HG03159 (cell line): ENCODE data around the gene PFKP.
A peak's percentile ranks its signal among the peaks of the same experiment; 100 is the strongest.

Source experiments
- ATAC-seq: cut with Tn5 transposase; IDR thresholded peaks from one replicate; pipeline ENCODE4 v1.9.1; 2021; ENCODE audit warnings: mild to moderate bottlenecking, moderate library complexity; ENCODE audit not compliant: unreplicated experiment

Gene PFKP

DNA sequence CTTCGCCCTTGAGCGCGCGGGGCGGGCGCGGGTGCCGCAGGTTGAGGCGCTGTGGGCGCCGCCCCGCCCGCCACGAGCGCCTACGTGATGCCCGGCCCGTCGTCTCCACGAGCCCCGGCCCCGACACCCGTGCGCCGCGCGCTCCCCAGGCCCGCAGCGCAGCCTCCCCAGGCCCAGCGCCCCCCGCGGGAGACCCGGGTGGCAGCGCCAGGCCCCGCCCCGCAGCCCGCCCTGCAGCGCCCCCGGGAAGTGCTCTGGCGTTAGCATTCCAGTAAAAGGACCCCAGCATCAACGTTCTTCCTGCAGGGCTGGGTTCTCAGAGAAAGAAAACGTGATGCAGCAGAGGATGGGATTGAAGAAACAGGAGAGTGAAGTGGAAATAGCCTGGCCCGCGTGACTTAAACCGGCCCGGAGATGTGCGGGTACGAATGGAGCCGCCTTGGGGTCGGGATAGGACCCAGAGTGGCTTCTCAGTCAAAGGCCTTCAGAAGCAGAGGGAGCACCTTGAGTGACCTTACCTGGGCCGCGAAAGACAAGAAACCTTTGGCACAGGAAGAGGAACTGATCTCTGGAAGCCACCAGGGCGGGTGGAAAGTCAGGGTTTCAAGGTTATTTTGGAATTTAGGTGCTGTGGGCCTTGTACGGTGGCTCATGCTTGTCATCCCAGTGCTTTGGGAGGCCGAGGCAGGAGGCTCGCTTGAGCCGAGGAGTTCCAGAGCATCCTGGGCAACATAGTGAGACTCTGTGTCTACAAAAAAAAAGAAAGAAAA lies 1.8 kb downstream of the PFKP start:
- ATAC-seq = peak; percentile 35

DNA sequence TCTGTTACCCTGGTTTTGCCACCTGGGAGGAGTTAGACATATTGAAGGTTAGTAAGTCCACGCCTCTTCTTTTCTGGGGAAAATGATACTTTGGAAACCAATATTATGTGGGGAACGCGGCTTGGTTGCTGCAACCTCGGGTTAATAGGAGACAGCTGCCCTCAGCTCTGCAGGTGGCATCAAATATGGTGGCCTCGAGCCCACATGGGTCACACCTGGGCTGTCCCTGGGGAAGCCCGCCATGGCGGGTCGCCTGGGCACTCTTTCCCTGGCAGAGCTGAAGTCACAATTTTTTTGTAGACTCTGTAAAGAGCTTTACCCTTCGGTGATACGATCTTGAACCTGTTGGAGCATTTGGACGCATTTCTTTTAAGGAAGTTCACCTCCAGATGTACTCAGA lies 2.5 kb downstream of the PFKP start:
- no peak for ATAC-seq

DNA sequence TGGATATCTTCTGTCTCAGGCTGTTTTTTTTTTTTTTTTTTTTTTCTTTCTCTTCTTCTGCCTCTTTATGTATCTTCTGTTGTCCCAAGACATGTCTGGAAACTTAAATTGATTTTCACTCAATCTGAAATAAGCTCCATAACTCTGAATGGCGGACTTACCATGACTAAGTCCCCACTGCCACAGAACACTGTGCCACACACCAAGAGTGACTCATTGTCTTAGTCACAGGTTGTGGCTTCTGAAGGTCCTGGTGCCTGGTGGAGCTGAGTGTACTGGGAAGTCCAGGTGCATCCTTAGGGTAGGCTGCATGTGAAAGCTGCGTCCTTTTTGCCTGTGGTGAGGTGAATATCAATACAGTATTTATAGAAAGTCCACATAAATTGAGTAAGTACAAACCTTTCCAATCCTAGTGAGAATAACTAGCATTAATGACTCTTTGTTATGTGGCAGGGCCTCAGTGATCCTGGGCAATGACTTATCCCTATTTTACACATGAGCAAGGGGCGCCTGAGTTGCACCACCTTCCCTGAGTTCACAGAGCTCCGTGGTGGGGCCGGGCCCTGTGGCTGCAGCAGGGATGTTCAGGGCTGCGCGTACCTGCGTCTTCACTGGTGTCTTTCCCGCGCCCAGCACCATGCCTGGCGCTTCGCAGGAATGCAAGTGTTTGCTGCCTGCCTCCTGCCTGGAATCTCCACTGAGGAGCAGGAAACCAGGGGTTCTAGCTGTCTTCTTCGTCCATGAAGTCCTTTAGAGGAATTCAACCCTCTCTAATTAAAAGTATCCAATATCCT lies 4.3 kb downstream of the PFKP start:
- no peak for ATAC-seq

DNA sequence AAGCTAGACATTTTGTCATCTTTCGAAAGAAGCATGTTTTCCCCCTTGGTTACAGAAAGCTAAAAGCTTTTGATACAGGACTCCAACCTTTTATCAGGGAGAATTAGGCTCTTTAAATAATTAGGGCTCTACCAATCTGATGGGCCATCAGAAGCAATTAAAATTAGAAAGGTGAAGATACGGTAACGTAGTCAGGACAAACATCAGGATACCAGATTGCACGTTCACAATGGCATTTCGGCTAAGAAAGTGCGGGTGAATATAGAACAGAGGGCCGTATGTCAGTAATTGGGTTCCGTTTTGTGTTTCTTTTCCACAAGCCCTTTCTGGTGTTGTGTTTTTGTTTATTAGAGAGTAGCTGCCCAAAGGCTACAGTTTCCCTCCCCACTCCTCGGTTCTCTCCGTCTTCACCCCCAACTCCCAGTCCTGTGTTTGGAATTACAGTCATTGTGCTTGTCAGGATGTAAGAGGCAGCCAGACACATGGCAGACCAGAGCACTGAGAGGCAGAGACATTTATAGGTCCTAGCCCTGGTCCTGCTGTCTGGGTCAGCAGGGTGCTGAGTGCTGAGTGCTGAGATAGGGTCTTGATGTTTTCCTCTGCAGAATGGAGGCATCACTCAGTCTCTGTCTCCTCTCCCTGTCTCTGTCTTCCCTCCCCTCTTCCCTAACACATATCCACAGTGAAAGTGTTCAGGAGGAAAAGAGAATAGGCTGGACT lies 5.5 kb downstream of the PFKP start:
- ATAC-seq = no peak

DNA sequence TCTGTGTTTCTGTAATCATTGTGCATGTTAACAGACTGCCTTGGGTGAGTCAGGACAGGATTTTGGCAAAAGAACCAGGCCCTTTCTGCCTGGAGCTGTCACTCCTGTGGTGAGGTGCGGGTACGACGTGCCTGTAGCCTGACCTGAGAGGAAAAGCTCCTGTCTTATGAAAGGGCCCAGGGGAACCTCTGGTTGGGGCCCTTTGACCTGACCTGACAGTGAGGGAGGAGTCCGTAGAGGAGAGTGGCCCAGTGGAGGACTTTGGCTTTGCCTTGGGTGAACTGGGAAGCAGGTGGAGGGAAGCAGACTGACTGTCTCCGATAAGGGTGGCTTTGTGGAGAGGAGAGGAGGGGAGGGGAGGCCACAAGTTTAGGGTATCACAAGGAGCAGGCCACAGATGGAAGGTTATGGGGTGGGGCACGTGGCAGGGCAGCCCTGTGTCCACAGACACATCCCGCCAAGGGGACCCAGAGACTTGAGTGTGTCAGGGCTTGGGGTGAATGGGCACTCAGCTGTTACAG lies 6.9 kb downstream of the PFKP start:
- no peak for ATAC-seq

DNA sequence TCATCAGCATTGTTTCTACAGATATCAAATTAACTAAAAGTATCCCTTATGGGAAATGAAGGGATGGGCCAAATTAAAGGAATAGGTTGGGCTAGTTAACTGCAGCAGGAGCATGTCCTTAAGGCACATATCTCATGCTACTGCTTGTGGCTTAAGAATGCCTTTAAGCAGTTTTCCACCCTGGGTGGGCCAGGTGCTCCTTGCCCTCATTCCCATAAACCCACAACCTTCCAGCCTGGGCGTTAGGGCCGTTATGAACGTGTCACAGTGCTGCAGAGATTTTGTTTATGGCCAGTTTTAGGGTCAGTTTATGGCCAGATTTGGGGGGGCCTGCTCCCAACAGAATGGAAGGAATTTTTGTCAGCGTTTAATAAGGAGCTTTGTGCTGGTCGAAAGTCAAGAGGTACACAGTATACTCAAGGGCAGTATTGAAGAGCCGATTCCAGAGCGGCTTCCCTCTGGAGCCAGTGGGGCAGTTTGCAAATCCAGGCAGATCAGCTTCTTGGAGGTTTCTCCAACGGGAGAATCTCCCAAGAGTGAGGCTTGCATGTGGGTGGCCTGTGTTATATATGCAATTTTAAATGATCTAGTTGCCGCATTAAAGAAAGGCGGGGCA lies 7.7 kb downstream of the PFKP start:
- no peak for ATAC-seq

DNA sequence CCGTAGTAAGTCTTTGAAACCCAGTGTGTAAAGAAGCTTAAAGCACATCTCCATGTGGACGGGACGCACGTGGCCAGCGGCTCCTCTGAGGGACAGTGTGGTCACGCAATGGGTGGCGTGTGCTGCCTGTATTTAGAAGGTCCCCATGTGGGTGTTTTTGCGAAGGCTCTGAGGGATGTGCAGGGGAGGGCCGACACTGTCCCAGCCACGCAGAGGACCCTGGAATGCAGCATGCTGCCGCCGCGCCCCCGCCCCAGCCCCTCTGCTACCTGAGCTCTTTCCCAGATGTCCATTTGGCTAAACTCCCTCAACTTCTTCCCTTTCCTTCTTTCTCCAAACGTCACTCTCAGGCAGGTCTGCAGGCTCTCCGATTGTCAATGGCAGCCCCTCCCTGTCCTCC lies 8.8 kb downstream of the PFKP start:
- no peak for ATAC-seq

DNA sequence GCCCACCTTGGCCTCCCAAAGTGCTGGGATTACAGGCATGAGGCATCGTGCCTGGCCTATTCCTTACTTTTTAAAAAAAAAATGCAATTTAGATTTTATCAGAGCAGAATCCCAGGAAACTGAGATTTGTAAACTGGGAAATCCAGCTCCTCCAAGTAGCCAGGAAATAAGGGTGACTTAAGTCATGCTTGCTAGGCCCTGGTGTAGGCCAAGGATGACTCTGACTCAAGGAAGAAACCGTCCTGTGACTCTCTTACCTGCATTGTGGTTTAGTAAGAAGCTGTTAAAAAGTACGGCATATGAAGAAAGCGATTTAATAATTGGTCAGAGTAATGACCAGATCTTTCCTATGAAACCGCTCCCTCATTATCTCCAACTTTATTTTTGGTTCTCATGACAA lies 10.2 kb downstream of the PFKP start:
- ATAC-seq = no peak

DNA sequence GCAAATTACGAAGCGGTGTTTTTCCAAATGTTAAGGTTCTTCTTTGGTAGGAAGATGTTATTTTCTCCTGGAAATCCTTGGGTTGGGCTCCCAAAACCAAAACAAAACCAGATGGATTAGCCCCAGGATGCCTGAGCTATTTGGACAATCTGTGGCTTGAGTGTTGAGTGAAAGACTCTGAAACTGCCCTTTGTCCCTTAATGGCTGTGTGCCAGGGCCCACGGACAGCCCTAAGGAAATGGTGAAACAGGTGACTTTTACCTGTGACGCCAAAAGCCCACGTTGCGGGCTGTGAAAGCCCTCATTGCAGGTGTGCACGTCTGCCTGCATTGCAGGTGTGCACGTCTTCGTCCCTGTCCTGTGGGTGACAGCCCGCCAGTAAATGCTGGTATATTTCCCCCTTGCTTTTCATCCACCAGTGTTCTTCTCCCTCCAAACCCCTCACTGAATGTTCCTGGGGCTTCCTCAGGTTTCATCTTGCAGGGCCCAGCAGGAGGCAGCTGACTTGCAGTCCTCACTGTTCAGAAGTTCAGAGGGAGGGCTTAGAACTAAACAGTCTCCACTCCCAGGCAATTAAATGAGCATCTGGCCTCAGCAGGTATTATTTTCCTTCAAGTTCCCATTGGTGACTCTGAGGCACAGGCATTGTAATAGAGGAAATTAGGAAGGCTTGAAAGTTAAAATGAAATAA lies 10.7 kb downstream of the PFKP start:
- no peak for ATAC-seq

DNA sequence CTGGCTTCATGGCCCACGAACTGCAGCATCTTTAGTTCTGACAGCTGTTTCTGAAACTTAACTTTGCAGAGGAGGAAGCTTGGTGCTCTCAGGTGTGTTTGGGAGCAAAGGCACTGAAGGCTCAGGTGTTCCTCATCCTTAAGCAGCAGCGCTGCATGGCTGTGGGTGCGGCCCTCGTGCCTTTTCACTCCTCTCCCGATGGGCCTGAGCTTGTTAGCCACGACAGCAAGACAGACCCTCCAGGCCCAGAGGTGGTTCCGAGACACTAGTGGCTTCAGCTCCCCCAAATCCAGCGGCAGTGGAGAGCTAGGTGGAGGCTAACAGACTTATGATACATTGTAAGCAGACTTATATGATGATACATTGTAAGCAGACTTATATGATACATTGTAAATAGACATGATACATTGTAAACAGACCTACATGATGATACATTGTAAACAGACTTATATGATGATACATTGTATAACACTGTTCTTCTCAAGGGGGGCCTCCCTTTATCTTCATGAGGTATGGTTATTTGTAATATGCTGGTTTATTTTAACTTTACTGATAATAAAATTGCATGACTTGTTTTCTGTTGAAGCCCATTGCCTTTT lies 14.1 kb downstream of the PFKP start:
- ATAC-seq = no peak

DNA sequence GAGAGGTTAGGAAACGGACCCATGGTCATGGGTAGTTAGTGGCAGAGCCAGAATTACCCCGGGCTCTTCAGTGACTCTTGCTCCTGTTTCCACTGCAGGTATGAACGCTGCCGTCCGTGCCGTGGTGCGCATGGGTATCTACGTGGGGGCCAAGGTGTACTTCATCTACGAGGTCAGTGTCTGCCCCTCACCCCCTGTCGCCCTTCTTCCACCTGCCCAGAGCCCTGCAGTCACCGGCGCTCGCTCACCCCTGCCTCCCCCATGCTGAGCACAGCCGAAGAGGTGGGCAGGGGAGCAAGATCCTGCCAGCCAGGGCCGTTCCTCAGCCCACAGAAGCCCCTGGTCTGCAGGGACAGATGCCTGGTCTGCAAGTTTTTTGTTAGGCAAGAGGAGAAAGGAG lies 14.9 kb downstream of the PFKP start:
- ATAC-seq = no peak

DNA sequence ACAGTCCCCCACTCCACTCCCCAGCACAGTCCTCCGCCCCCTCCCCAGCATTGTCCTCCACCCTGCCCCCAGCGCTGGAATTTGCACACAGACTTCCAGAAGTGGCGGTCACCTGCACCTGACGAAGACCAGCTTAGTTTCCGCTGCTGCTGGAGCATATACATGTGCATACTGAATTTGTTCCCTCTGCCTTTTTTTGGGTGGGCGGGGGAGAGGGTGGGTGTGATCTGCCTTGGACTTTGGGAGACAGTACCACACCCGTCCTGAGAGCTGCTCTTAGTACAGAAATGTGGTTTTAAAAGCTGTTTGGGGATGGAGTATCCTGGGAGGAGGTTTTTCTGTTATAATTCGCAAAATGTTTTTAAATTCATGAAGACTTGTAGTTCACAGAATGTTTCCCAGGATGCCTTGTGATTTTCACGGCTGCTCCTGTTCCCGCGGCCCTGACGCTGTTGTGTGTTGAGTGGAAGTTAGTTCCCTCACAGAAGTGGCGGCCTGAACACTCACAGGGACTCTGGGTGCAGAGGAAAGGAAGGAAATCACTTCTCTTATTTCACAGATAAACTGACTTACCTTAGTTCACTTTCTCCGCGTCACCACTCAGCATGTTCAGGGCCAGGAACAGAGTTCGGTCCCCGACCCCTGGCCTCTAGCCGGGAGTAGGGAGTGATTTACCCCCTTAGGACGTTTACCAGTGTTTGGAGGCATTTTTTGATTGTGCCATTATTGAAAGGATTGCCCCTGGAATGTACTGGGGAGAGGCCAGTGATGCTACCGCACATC lies 18.6 kb downstream of the PFKP start:
- ATAC-seq = no peak

DNA sequence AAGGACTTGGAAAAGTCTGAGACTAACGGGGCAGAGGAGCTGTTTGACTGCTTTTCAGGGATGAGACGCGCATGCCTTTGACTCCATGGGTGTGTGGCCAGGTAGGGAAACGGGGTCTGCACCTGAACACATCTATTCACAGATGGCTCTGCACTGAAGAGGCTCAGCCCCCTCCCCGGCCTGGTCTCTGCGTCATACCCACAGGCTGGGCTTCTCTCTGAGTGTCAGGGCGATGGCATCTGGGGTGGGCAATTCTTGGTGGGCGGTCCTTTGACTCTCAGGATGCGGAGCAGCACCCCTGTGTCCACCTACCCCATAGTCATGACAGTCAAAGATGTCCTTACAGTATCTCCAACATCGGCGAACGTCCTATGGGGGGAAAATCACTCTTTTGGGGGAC lies 23.0 kb downstream of the PFKP start:
- ATAC-seq = no peak

DNA sequence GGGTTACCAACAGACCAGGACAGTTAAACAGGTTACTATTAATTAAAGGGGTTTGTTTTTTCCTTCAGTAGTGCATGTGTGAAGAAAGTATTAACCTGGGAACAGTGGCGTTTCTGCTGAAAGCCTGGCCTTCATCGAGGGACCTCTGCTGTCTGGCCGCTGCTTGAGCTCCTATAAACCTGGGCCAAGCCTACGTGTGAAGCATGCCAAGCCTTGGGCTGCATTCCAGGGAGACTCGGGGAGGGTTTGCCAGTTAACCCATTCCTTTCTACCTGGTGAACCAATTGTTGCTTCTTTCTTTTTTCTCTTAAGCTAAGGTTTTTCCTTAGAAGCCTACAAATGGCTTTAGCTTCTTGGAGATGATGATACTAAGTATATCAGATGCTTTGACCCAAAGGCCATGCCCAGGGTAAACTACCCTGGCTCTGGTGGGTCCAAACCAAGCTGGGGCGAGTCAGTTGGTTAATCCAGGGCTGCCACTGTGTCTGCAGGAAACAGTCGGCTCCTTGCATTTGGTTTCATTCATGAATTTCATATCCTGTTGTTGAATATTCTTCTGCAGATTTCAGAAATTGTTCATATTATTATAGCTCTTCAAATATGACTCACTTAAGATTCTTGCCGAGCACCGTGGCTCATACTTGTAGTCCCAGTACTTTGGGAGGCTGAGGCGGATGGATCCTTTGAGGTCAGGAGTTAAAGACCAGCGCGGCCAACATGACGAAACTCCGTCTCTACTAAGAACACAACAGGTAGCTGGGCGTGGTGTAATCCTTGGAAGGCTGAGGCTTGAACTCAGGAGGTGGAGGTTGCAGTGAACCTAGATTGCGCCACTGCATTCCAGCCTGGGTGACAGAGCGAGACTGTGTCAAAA lies 23.8 kb downstream of the PFKP start:
- no peak for ATAC-seq

DNA sequence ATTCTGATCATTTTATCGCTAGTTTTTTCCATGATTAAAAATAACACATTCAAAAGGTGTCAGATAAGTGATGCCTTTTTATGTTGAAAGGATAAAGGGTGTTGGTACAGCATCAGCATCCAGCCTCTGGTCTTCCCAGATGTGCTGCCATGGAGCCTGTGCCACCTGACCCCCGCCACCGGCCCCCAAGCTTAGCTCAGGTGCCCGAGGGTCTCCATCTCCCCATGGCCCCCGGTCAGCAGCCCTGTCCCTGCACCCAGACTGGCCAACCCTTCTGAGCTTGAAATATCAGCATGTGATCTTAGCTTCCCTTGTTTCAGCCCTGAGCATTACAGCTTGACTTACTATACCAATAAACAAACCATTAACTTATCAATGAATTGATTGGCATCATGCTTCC lies 24.6 kb downstream of the PFKP start:
- no peak for ATAC-seq

DNA sequence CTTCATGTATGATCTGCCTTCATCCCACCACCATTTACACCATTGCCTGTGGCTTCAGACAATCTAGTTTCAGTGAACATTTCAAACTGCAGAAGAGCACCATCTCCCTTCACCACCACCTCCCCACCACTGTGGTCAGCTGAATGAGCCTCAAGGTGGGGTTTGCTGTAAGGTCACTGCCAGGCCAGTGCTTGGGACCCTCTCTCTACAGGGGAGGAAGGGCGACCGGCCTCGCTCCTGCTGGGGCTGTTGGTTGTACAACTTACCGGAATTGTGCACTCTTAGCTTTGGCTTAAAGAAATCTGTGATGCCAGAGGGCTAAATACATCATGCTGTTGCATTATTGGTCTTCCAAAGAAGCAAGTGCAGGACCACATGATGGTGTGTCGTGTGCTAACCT lies 26.6 kb downstream of the PFKP start:
- no peak for ATAC-seq

DNA sequence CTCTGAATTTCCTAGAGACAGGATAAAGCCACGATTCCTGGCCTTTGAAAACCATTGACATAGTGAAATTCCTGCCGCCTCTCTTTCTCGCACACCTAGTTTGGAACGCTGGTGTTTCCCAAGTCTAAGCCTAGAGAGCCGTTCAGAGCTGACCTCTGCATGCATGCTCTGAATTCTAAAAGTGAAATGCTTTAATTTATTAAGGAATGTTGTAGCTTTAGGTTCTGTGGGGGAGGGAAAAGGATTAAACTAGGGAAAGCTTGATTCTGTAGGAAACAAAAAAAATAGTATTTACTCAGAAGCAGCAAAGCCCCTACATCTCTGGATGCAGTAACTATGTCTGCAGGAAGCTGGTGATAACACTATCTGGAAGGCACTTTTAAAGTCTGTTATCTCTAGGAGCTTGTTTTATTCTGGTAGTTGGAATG lies 27.3 kb downstream of the PFKP start:
- no peak for ATAC-seq

DNA sequence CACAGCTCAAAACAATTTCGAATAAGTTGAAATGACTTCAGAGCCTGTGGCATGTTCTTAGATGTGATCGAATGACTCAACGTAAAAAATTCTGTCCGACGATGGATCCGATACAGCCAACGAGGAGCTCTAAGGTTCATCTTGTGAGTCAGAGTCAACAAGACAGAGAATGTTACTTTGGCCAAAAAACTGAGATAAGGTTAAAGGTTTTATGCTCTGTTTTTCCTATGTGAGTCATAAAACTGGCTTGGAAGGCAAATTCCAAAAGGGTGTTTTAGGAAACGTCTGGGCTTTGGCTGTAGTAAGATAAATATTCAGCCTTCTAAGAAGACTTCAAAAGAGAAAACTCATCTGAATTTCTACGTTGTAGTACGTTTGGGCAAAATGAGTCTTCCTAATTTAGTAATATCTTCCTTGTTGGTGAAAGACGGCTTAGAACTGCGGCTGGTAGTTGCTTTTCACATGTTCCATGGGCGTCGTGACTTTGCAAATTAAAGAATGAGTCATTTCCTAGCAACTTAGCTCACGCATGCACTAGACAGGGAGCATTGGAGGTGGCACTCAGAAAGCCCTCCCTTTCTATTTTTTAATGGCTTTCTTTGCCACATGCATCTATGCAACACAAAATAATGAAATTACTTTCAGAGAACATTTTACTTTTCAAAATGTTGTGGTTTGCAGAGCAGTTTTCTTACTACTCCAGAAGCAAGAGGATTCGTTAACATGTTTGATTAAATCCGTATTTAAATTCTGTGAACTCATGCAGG lies 28.2 kb downstream of the PFKP start:
- ATAC-seq = peak; percentile 60
